Right cardiac atrium (tissue), 5 donors: Measurements from ENCODE around the gene AGPAT1. TPM values are rescaled to one million over a fixed set of nuclear protein-coding genes. Genes with fewer than 3 reads are reported as not detected.
A peak's percentile ranks its signal among the peaks of the same experiment; 100 is the strongest.

ENCODE experiments used
- ATAC-seq, 2 donors: fragments of 200-7000 bp; cut with Tn5 transposase; one replicate each; pipeline versions ENCODE4 v1.8.0 to v1.9.1; 2020; ENCODE audit warnings: moderate library complexity in 2 of 2, mild to moderate bottlenecking in 1 of 2
- DNase-seq, 3 donors: peaks; one replicate each; pipeline ENCODE4 v3.0.0-alpha.2; 2020
- H3K27ac ChIP-seq: one replicate; pipeline ENCODE4 v1.5.1; 2013; ENCODE audit warnings: mild to moderate bottlenecking, low read length, control low read depth, moderate library complexity
- H3K27me3 ChIP-seq: one replicate; pipeline ENCODE4 v1.6.1; 2013; ENCODE audit not compliant: control insufficient read depth, insufficient read depth
- H3K4me1 ChIP-seq: one replicate; pipeline ENCODE4 v1.6.1; 2013; ENCODE audit warnings: low read length; ENCODE audit not compliant: control insufficient read depth, insufficient read depth
- H3K4me3 ChIP-seq: one replicate; pipeline ENCODE4 v1.5.1; 2013; ENCODE audit warnings: low read length, control low read depth
- H3K9me3 ChIP-seq: one replicate; pipeline ENCODE4 v1.6.1; 2013; ENCODE audit warnings: low read length; ENCODE audit not compliant: control insufficient read depth
- WGBS: extraction: QIAGEN DNeasy Blood & Tissue Kit; methylation state at CpG from one replicate; pipeline ENCODE4 v1.1.7; 2013; 5-methylcytosine and 5-hydroxymethylcytosine counted together
- intact Hi-C, 4 donors: fragments of 100-400 bp; cut with DNase I; formaldehyde crosslinking; loops; one replicate each; pipeline versions ENCODE4 v1.11.0 to v1.14.0; 2022 to 2023
- polyA plus RNA-seq: library from polyadenylated mRNA; stranded (reverse); fragments of 200-250 nt; gene quantifications from one replicate; pipeline ENCODE4 v1.2.3, GENCODE V29; 2013
- total RNA-seq, 4 donors: library from RNA; stranded (reverse); fragmentation: NEBNext Ultra II Directional; extraction: Animal tissue kit (Norgen Biotek cat#: 25700); gene quantifications; one replicate each; pipeline ENCODE4 v1.2.1, GENCODE V29; 2021
- donor health status: healthy with polysubstance abuse.
- donor health status: DM: no; HTN: yes; CAD: no.
- donor health status: DM: no; HTN: no; CAD: no.
- donor health status: DM: no; HTN: yes; CAD: no; lungs with severe emphysema.
- donor health status: DM: yes; HTN: yes; CAD: no.

AGPAT1 gene
- total and polyA plus RNA-seq, 5 donors, result 54.9 to 67.2 (median 61.5) TPM

DNA sequence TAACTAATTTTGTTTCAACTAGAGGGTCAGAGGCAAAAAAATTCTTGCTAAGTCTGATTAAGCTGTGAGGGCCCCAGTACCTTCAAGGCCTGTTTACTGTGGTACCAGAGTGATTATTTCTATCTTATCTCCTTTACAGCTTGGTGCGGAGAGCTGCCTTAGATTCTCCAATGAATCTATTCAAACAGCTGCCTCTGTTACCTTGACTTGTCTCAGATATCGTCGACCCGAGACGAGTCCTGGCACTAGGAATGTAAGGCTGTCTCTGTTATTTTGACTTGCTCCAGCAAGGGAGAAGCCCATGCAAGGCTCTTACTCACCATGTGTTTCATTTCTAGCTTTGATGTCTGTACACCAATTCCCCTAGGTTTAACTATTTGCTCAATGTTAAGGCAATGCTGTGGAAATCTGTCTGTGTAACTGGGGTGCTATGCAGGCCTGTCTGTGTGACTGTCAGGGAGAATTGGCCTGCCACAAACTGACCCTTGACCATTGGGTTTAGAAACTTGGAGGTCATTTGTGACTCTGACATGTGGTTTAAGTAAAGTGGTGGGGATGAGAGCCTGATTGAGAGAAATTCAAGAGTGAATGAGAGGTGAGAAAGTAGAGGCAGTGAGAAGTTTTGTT lies 35.4 kb downstream of the AGPAT1 start:
- intact Hi-C loops, result no loop called here
- H3K27me3 ChIP-seq, result no peaks in the 10 kb centered on the region
- ATAC-seq (no peak), DNase-seq (no peak)
- no peaks in the 10 kb centered on the region for H3K4me1 ChIP-seq
- H3K4me3 ChIP-seq, result no peak overlapping the region
- WGBS, result 48% methylated on average over 5 of the region's 5 CpGs
- no peak overlapping the region for H3K27ac ChIP-seq
- no peaks in the 10 kb centered on the region for H3K9me3 ChIP-seq

GRCh38 chr6:32139590-32139989 lies 36.3 kb downstream of the AGPAT1 start:
- no peaks in the 10 kb centered on the region for H3K4me1 ChIP-seq
- ATAC-seq (no peak), DNase-seq (no peak)
- 51% methylated on average over 5 of the region's 5 CpGs for WGBS
- no peak overlapping the region for H3K27ac ChIP-seq
- H3K27me3 ChIP-seq, result no peaks in the 10 kb centered on the region
- intact Hi-C loops, result no loop called here
- H3K4me3 ChIP-seq, result no peak overlapping the region
- H3K9me3 ChIP-seq, result no peaks in the 10 kb centered on the region

GRCh38 chr6:32137454-32137853 lies 38.4 kb downstream of the AGPAT1 start:
- ATAC-seq, result no peak
- no peak overlapping the region for H3K27ac ChIP-seq
- intact Hi-C loops, result no loop called here

DNA sequence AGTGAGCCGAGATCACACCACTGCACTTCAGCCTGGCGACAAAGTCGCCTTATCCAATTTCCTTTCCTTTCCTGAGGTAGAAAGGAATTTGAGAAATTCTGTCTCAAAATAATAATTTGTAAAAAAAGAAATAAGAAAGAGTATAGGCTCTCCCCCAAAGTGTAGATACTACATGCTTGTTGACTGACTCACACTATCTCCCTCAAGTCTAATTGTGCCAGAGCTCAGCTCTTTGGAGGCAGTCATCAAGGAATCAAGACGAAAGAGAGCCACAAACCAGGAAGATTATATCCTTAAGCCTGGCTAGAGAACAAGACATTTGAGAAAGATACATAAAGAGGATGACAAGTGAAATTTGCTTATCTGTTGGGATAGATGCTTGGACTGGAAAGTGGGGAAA lies 42.1 kb downstream of the AGPAT1 start:
- H3K4me1 ChIP-seq, result peaks cover 8% of the 10 kb centered on the region
- intact Hi-C loops, result no loop called here

More at GRCh38 chr6:32137454-32137853, 38.4 kb downstream of the AGPAT1 start:
- Histone ChIP-seq H3K4me3 (no peak overlapping the region), H3K27me3 (no peaks in the 10 kb centered on the region), H3K4me1 (no peaks in the 10 kb centered on the region), H3K9me3 (no peaks in the 10 kb centered on the region)
- no peak for DNase-seq

DNA sequence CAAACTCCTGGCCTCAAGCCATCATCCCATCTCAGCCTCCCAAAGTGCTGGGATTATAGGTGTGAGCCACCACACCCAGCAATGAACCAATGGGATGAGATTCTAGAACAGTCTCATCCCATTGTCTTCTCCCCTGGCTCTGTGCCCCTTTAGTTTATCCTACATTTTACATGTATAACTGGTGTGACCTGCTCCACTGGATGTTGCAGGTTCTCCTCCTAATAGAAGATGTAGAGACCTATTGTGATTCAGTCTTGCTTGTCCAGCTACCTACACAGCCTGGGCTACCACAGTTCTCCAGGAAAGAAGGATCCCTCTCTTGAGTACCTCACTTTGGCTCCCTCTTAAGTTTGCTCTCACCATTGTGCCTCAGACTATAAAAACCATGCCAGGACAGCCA lies 43.8 kb downstream of the AGPAT1 start:
- ATAC-seq, result no peak
- Histone ChIP-seq H3K9me3 (no peaks in the 10 kb centered on the region), H3K27ac (no peak overlapping the region), H3K4me1 (peaks cover 17% of the 10 kb centered on the region), H3K27me3 (no peaks in the 10 kb centered on the region), H3K4me3 (no peak overlapping the region)
- no peak for DNase-seq
- intact Hi-C loops, result no loop called here

More for the DNA sequence above, 42.1 kb downstream of the AGPAT1 start:
- ATAC-seq, result no peak
- Histone ChIP-seq H3K9me3 (no peaks in the 10 kb centered on the region), H3K27me3 (no peaks in the 10 kb centered on the region), H3K4me3 (no peak overlapping the region), H3K27ac (no peak overlapping the region)
- no peak for DNase-seq
- 71% methylated on average over 4 of the region's 4 CpGs for WGBS

- Histone ChIP-seq H3K9me3 (no peaks in the 10 kb centered on the region), H3K27ac (no peak overlapping the region), H3K4me1 (peaks cover 21% of the 10 kb centered on the region), H3K4me3 (no peak overlapping the region), H3K27me3 (no peaks in the 10 kb centered on the region)
- 88% methylated on average over 14 of the region's 14 CpGs for WGBS
- intact Hi-C loops, result no loop called here
- no peak for DNase-seq
- no peak for ATAC-seq
Measured at GRCh38 chr6:32131439-32131948, 44.4 kb downstream of the AGPAT1 start.

DNA sequence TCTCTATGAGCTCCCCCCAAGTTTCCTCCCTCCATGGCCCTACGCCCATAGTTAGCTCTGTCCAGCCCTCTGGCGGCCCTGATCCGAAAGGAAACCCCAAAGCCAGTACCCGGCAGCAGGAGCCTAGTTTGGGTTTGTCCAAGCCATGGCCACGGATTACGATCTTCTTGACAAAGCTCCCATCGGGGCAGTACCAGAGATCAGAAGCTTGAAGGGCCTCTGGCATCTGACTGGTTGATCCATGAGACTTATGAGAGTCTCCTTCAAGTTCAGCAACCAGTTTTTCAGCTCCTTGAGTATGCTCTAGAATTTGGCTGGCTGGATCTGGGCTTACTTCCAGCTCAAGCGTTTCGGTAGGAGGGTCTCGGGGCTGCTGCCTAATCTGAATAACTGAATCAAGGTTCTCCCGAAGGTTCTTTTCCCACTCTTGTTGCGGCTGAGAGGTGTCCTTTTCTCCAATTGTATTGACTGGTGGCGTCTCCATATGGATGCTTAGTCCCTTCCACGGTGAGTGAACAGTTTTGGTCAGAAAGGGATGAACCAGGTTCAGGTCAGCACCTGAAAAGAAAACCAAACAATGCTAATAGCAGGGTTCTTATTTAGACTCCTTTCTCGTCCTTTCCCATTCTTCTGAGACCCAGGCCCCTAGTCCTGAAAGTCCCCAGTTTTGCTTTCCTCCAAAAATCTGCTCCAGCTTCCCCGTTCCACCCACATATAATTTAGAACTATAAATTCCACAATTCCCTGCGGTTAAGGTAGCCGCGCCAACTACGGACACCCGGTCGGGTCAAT lies 46.4 kb downstream of the AGPAT1 start:
- intact Hi-C loops, result loop anchor here in 2 of 4 donors (5.0 to 10.0 kb wide), 2 partner anchors 45 to 68 kb away; partner anchors contain the start of genes AGPAT1 (in 1 of the 2) and RNF5 (in 1 of the 2)

DNA sequence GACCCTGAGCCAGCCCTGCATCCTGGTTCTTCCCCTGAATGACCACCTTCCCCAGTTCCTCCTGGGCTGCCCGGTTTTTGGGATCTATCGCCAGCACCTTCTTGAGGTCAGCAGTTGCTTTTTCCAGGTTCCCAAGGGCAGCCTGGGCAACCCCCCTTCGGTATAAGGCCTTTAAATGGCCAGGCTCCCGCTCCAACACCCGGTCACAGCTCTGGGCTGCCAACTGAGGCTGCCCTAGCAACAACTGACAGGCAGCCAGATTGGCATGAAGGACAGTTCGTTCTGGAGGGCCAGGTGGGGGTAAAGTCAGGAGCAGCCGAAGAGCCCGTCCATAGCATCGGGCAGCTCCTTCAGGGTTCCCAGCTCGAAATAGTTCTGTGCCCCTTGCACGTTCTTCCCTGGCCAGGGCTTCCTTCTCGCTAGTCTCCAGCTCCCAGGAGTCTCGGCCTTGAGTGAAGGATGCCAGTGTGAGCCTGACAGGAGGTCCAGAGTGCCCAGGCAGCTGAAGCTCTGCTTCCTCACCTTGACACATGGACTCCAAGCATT lies 47.1 kb downstream of the AGPAT1 start:
- H3K4me1 ChIP-seq, result peaks cover 21% of the 10 kb centered on the region
- intact Hi-C loops, result loop anchor here in 2 of 4 donors (5.0 to 10.0 kb wide), 2 partner anchors 46 to 68 kb away; partner anchors contain the start of genes AGPAT1 (in 1 of the 2) and RNF5 (in 1 of the 2)
- peak in 1 of 3 donors; percentile 62 for DNase-seq
- H3K4me3 ChIP-seq, result peak overlapping the region; percentile 30
- H3K27me3 ChIP-seq, result no peaks in the 10 kb centered on the region
- peak overlapping the region; percentile 68 for H3K27ac ChIP-seq
- ATAC-seq, result no peak
- no peaks in the 10 kb centered on the region for H3K9me3 ChIP-seq
- WGBS, result 88% methylated on average over 13 of the region's 13 CpGs

More for the DNA sequence above, 46.4 kb downstream of the AGPAT1 start:
- ATAC-seq, result peak; percentile 59 to 66
- Histone ChIP-seq H3K4me3 (peak overlapping the region; percentile 79), H3K27me3 (no peaks in the 10 kb centered on the region), H3K27ac (peak overlapping the region; percentile 98), H3K9me3 (no peaks in the 10 kb centered on the region), H3K4me1 (peaks cover 21% of the 10 kb centered on the region)
- peak in 1 of 3 donors; percentile 94 for DNase-seq
- WGBS, result 34% methylated on average over 22 of the region's 22 CpGs

DNA sequence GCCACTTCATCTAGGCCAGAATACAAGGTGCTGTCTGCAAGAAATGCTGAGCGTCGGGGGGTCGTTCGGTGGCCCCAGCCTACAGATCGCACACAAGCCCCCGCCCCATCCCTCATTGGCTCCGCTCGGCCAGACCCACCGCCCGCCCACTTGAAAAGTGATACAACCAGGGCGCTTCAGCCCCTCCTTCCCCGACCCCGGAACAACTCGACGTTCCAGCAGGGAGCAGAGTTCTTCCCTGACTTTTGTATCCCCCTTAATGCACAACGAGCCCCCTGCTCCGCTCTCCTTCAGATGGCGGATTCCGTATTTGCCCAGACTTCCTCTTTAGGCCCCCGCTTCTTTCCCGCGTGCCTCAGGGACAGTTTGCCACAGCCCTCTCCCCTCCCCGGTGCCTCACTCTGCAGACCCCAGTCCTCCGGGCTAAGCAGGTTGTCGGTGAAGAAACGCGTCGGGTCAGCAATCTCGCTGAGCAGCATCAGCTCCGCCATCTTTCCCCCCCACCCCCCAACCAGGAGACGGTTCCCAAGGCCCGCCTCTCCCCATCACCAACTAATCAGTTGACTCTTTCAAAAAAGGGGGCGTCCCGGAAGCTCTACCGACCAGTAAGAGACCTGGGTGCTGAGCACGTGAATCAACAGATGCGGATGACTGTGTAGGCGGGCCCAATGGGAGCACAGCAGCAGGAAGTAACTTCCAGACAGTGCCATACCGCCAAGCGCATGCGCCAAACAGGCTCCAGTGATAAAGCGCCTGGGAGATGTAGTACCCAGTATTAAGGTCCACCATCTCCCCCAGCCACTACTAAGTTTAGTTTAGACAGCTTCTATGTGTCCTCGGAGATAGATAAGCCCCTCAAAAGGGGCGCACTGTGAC lies 47.9 kb downstream of the AGPAT1 start, which contains the start of gene ATF6B:
TSS of gene ATF6B (minus strand) at position 530 of the 876 bp plus-strand sequence. CDS start at position 491, 39 bp downstream.
- DNase-seq, result peak; percentile 99
- intact Hi-C loops, result loop anchor here in 2 of 4 donors (5.0 to 10.0 kb wide), 2 partner anchors 47 to 69 kb away; partner anchors contain the start of genes AGPAT1 (in 1 of the 2) and RNF5 (in 1 of the 2)
- under 1% methylated on average over 44 of the region's 44 CpGs for WGBS

GRCh38 chr6:32127409-32127716 lies 48.5 kb downstream of the AGPAT1 start:
- Histone ChIP-seq H3K4me3 (peak overlapping the region; percentile 98), H3K9me3 (no peaks in the 10 kb centered on the region), H3K27me3 (no peaks in the 10 kb centered on the region), H3K4me1 (peaks cover 21% of the 10 kb centered on the region), H3K27ac (peak overlapping the region; percentile 97)
- WGBS, result 5% methylated on average over 9 of the region's 9 CpGs
- intact Hi-C loops, result loop anchor here in 2 of 4 donors (5.0 to 10.0 kb wide), 2 partner anchors 47 to 70 kb away; partner anchors contain the start of genes AGPAT1 (in 1 of the 2) and RNF5 (in 1 of the 2)
- ATAC-seq (no peak), DNase-seq (no peak)

More for the DNA sequence above, 47.9 kb downstream of the AGPAT1 start, which contains the start of gene ATF6B:
- H3K9me3 ChIP-seq, result no peaks in the 10 kb centered on the region
- no peaks in the 10 kb centered on the region for H3K27me3 ChIP-seq
- H3K4me3 ChIP-seq, result peak within 1 kb of the TSS; percentile 98
- H3K4me1 ChIP-seq, result peaks cover 21% of the 10 kb centered on the region
- H3K27ac ChIP-seq, result peak within 1 kb of the TSS; percentile 97
- peak; percentile 96 to 97 for ATAC-seq
